Trophoblast cell (in vitro differentiated cells and primary cell): ENCODE data around the gene TUBA1C.

ENCODE experiments used
- DNase-seq, 2 donors: peaks; one replicate each; pipeline ENCODE4 v3.0.0-alpha.2; 2016
- H2AFZ ChIP-seq: 2 replicates; pipeline ENCODE4 v1.6.1; 2013; ENCODE audit warnings: low read length, moderate library complexity, mild to moderate bottlenecking; ENCODE audit not compliant: insufficient read depth, poor library complexity
- H2AK5ac ChIP-seq: 2 replicates; pipeline ENCODE4 v1.6.1; 2013; ENCODE audit warnings: mild to moderate bottlenecking, low read length
- H2BK120ac ChIP-seq: 2 replicates; pipeline ENCODE4 v1.6.1; 2013; ENCODE audit warnings: low read length, mild to moderate bottlenecking, moderate library complexity; ENCODE audit not compliant: insufficient read depth, poor library complexity
- H2BK12ac ChIP-seq: 2 replicates; pipeline ENCODE4 v1.6.1; 2013; ENCODE audit warnings: mild to moderate bottlenecking, low read length, moderate library complexity
- H2BK5ac ChIP-seq: 2 replicates; pipeline ENCODE4 v1.6.1; 2013; ENCODE audit warnings: low read length, low read depth, moderate library complexity, mild to moderate bottlenecking; ENCODE audit not compliant: poor library complexity
- H3K14ac ChIP-seq: 2 replicates; pipeline ENCODE4 v1.6.1; 2013; ENCODE audit warnings: mild to moderate bottlenecking, low read length
- H3K18ac ChIP-seq: 2 replicates; pipeline ENCODE4 v1.6.1; 2013; ENCODE audit warnings: mild to moderate bottlenecking, low read length
- H3K23ac ChIP-seq: 2 replicates; pipeline ENCODE4 v1.6.1; 2013; ENCODE audit warnings: low read length
- H3K27ac ChIP-seq: 2 replicates; pipeline ENCODE4 v1.5.1; 2013; ENCODE audit warnings: low read depth, mild to moderate bottlenecking, inconsistent platforms, low read length, moderate library complexity
- H3K27me3 ChIP-seq: 2 replicates; pipeline ENCODE4 v1.6.1; 2013; ENCODE audit warnings: inconsistent platforms, mild to moderate bottlenecking, low read length, moderate library complexity; ENCODE audit not compliant: insufficient read depth
- H3K36me3 ChIP-seq, 2 experiments: 1 replicate in 1 of 2; 2 replicates in 1 of 2; pipeline ENCODE4 v1.6.1; 2013; ENCODE audit warnings: low read length in 2 of 2, mild to moderate bottlenecking in 2 of 2, moderate library complexity in 1 of 2; ENCODE audit not compliant: insufficient read depth in 2 of 2, control insufficient read depth in 1 of 2
- H3K4ac ChIP-seq: 2 replicates; pipeline ENCODE4 v1.6.1; 2013; ENCODE audit warnings: low read depth, mild to moderate bottlenecking, low read length, moderate library complexity
- H3K4me1 ChIP-seq, 2 experiments: 1 replicate in 1 of 2; 2 replicates in 1 of 2; pipeline ENCODE4 v1.6.1; 2013; ENCODE audit warnings: low read length in 2 of 2, mild to moderate bottlenecking in 2 of 2, moderate library complexity in 1 of 2; ENCODE audit not compliant: insufficient read depth in 2 of 2, control insufficient read depth in 1 of 2
- H3K4me2 ChIP-seq: 2 replicates; pipeline ENCODE4 v1.6.1; 2013; ENCODE audit warnings: inconsistent platforms, mild to moderate bottlenecking, low read length, moderate library complexity
- H3K4me3 ChIP-seq: 2 replicates; pipeline ENCODE4 v1.5.1; 2013; ENCODE audit warnings: mild to moderate bottlenecking, low read depth, low read length, inconsistent platforms
- H3K79me1 ChIP-seq: one replicate; pipeline ENCODE4 v1.6.1; 2013; ENCODE audit warnings: low read length
- H3K79me2 ChIP-seq: 2 replicates; pipeline ENCODE4 v1.6.1; 2013; ENCODE audit warnings: low read length, mild to moderate bottlenecking; ENCODE audit not compliant: control insufficient read depth, insufficient read depth, poor library complexity
- H3K9ac ChIP-seq: 2 replicates; pipeline ENCODE4 v1.6.1; 2013; ENCODE audit warnings: mild to moderate bottlenecking, low read length
- H3K9me3 ChIP-seq: 2 replicates; pipeline ENCODE4 v1.6.1; 2013; ENCODE audit warnings: low read depth, mild to moderate bottlenecking, control low read depth, inconsistent platforms, low read length; ENCODE audit not compliant: insufficient read depth
- H4K12ac ChIP-seq: 2 replicates; pipeline ENCODE4 v1.6.1; 2013; ENCODE audit warnings: low read depth, mild to moderate bottlenecking, low read length, moderate library complexity
- H4K8ac ChIP-seq: 2 replicates; pipeline ENCODE4 v1.6.1; 2013; ENCODE audit warnings: low read depth, mild to moderate bottlenecking, low read length, moderate library complexity
- H4K91ac ChIP-seq: one replicate; pipeline ENCODE4 v1.6.1; 2013; ENCODE audit warnings: low read depth, mild to moderate bottlenecking, low read length, moderate library complexity
- WGBS: extraction: QIAGEN DNeasy Blood & Tissue Kit; methylation state at CpG from one replicate; pipeline ENCODE4 v1.1.7; 2013; ENCODE audit warnings: missing lambda C conversion rate; ENCODE audit not compliant: insufficient read length, insufficient coverage; ENCODE audit errors: extremely low coverage; 5-methylcytosine and 5-hydroxymethylcytosine counted together

The TUBA1C gene

GRCh38 chr12:49233842-49234526 lies 30.9 kb upstream of the TUBA1C start:
- Histone ChIP-seq H2AK5ac (peak overlapping the region; percentile 21), H2BK12ac (no peak overlapping the region), H3K14ac (no peak overlapping the region), H2AFZ (peak overlapping the region; percentile 92), H3K79me1 (peaks cover 5% of the 10 kb centered on the region), H3K4me1 (peaks cover 2 to 4% of the 10 kb centered on the region in 2 experiments), H3K9me3 (no peaks in the 10 kb centered on the region), H3K23ac (no peak overlapping the region), H3K18ac (no peak overlapping the region), H4K91ac (peak overlapping the region; percentile 31), H3K27me3 (no peaks in the 10 kb centered on the region), H3K4ac (no peak overlapping the region), H4K8ac (peak overlapping the region; percentile 71), H3K9ac (no peak overlapping the region), H3K27ac (no peak overlapping the region), H3K79me2 (no peaks in the 10 kb centered on the region), H4K12ac (peak overlapping the region; percentile 24), H3K4me3 (no peak overlapping the region), H3K36me3 (no peaks in the 10 kb centered on the region), H3K4me2 (no peak overlapping the region), H2BK5ac (no peak overlapping the region), H2BK120ac (no peak overlapping the region)
- WGBS, result no CpG with 5 or more reads among the region's 19 CpGs
- DNase-seq, result peak in 1 of 2 donors; percentile 29

- Histone ChIP-seq H4K8ac (no peak overlapping the region), H3K18ac (no peak overlapping the region), H3K4me2 (no peak overlapping the region), H2BK5ac (no peak overlapping the region), H3K27me3 (no peaks in the 10 kb centered on the region), H3K23ac (no peak overlapping the region), H3K4me1 (peaks cover 2 to 4% of the 10 kb centered on the region in 2 experiments), H3K14ac (no peak overlapping the region), H3K79me1 (peaks cover 5% of the 10 kb centered on the region), H3K4me3 (no peak overlapping the region), H4K91ac (no peak overlapping the region), H2AK5ac (no peak overlapping the region), H4K12ac (no peak overlapping the region), H3K9ac (no peak overlapping the region), H3K4ac (no peak overlapping the region), H2BK12ac (no peak overlapping the region), H2BK120ac (no peak overlapping the region), H3K27ac (no peak overlapping the region), H2AFZ (no peak overlapping the region), H3K9me3 (no peaks in the 10 kb centered on the region), H3K36me3 (no peaks in the 10 kb centered on the region), H3K79me2 (no peaks in the 10 kb centered on the region)
- no peak for DNase-seq
- no CpG with 5 or more reads among the region's 1 CpG for WGBS
These were observed 28.5 kb upstream of the TUBA1C start for GRCh38 chr12:49236423-49236822.

GRCh38 chr12:49243631-49244030 lies 21.3 kb upstream of the TUBA1C start:
- no CpG with 5 or more reads among the region's 5 CpGs for WGBS
- Histone ChIP-seq H3K4me1 (no peaks in the 10 kb centered on the region), H3K23ac (no peak overlapping the region), H3K4me2 (no peak overlapping the region), H3K27ac (no peak overlapping the region), H4K8ac (no peak overlapping the region), H3K14ac (no peak overlapping the region), H2BK5ac (no peak overlapping the region), H3K4me3 (no peak overlapping the region), H3K79me1 (no peaks in the 10 kb centered on the region), H3K9ac (no peak overlapping the region), H3K27me3 (no peaks in the 10 kb centered on the region), H4K91ac (no peak overlapping the region), H3K4ac (no peak overlapping the region), H4K12ac (no peak overlapping the region), H2AK5ac (no peak overlapping the region), H2BK120ac (no peak overlapping the region), H3K36me3 (no peaks in the 10 kb centered on the region), H2BK12ac (no peak overlapping the region), H3K9me3 (no peaks in the 10 kb centered on the region), H2AFZ (no peak overlapping the region), H3K18ac (no peak overlapping the region), H3K79me2 (no peaks in the 10 kb centered on the region)
- DNase-seq, result no peak

- Histone ChIP-seq H3K4me1 (no peaks in the 10 kb centered on the region), H3K4ac (no peak overlapping the region), H3K36me3 (no peaks in the 10 kb centered on the region), H3K27ac (no peak overlapping the region), H3K79me1 (no peaks in the 10 kb centered on the region), H2BK12ac (no peak overlapping the region), H3K4me3 (no peak overlapping the region), H2AFZ (no peak overlapping the region), H4K12ac (no peak overlapping the region), H3K14ac (no peak overlapping the region), H2BK5ac (no peak overlapping the region), H3K79me2 (no peaks in the 10 kb centered on the region), H3K27me3 (no peaks in the 10 kb centered on the region), H3K9me3 (no peaks in the 10 kb centered on the region), H2AK5ac (no peak overlapping the region), H3K23ac (no peak overlapping the region), H4K91ac (no peak overlapping the region), H2BK120ac (no peak overlapping the region), H3K4me2 (no peak overlapping the region), H3K9ac (no peak overlapping the region), H3K18ac (no peak overlapping the region), H4K8ac (no peak overlapping the region)
- no peak for DNase-seq
- no CpG with 5 or more reads among the region's 2 CpGs for WGBS
These were observed 20.7 kb upstream of the TUBA1C start for GRCh38 chr12:49244176-49244575.
